DOHH2 (cell line): ENCODE measurements around the gene CALHM4.

Experiments used
- EZH2phosphoT487 ChIP-seq: fragments of 200-600 bp; sonication (generic); IDR thresholded peaks from 2 replicates; pipeline ENCODE4 v1.6.1; 2017; ENCODE audit warnings: borderline replicate concordance, mild to moderate bottlenecking, antibody characterized with exemption, low read length, moderate library complexity, mixed read lengths
- TF ChIP-seq, protein P1 (sequence below): fragments of 200-600 bp; sonication (generic); IDR thresholded peaks from one replicate; pipeline ENCODE4 v1.5.1; 2014; ENCODE audit warnings: antibody characterized with exemption, mild to moderate bottlenecking, low read depth, low read length; ENCODE audit not compliant: poor library complexity, severe bottlenecking

- TF ChIP-seq, protein P1, sequence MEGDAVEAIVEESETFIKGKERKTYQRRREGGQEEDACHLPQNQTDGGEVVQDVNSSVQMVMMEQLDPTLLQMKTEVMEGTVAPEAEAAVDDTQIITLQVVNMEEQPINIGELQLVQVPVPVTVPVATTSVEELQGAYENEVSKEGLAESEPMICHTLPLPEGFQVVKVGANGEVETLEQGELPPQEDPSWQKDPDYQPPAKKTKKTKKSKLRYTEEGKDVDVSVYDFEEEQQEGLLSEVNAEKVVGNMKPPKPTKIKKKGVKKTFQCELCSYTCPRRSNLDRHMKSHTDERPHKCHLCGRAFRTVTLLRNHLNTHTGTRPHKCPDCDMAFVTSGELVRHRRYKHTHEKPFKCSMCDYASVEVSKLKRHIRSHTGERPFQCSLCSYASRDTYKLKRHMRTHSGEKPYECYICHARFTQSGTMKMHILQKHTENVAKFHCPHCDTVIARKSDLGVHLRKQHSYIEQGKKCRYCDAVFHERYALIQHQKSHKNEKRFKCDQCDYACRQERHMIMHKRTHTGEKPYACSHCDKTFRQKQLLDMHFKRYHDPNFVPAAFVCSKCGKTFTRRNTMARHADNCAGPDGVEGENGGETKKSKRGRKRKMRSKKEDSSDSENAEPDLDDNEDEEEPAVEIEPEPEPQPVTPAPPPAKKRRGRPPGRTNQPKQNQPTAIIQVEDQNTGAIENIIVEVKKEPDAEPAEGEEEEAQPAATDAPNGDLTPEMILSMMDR: no peak
- no peak for TF ChIP-seq EZH2phosphoT487
Observed at GRCh38 chr6:116530436-116530835, 23.1 kb upstream of the CALHM4 start.
